MM.1S (cell line): ENCODE measurements around the gene SCGB3A2.

ENCODE experiments used
- DNase-seq: peaks from one replicate; pipeline ENCODE4 v3.0.0-alpha.2; 2015
- H2AFZ ChIP-seq: fragments of 300-600 bp; sonication (generic); 2 replicates; pipeline ENCODE4 v1.6.0; 2016; ENCODE audit warnings: antibody characterized with exemption, low read length
- H3F3A ChIP-seq: fragments of 300-600 bp; sonication (generic); 2 replicates; pipeline ENCODE4 v1.6.1; 2016; ENCODE audit warnings: mild to moderate bottlenecking, antibody characterized with exemption, low read length, moderate library complexity, mixed read lengths; ENCODE audit not compliant: insufficient read depth
- H3K27ac ChIP-seq: fragments of 300-600 bp; sonication (generic); 2 replicates; pipeline ENCODE4 v1.5.1; 2016; ENCODE audit warnings: mild to moderate bottlenecking, low read length
- H3K27me3 ChIP-seq: fragments of 300-600 bp; sonication (generic); replicated peaks from 2 replicates; pipeline ENCODE4 v1.6.0; 2016; ENCODE audit warnings: low read length; ENCODE audit not compliant: insufficient read depth
- H3K36me3 ChIP-seq: fragments of 300-600 bp; sonication (generic); replicated peaks from 2 replicates; pipeline ENCODE4 v1.6.1; 2016; ENCODE audit warnings: mild to moderate bottlenecking, low read length, mixed read lengths; ENCODE audit not compliant: insufficient read depth
- H3K4me1 ChIP-seq: fragments of 300-600 bp; sonication (generic); 2 replicates; pipeline ENCODE4 v1.6.1; 2016; ENCODE audit warnings: low read length, mixed read lengths
- H3K4me2 ChIP-seq: fragments of 300-600 bp; sonication (generic); 2 replicates; pipeline ENCODE4 v1.6.0; 2016; ENCODE audit warnings: low read depth, low read length
- H3K4me3 ChIP-seq: fragments of 300-600 bp; sonication (generic); 2 replicates; pipeline ENCODE4 v1.5.1; 2016; ENCODE audit warnings: low read length, mixed read lengths
- H3K79me2 ChIP-seq: fragments of 300-600 bp; sonication (generic); 2 replicates; pipeline ENCODE4 v1.6.1; 2016; ENCODE audit warnings: mixed run types, low read length, mixed read lengths
- H3K9ac ChIP-seq: fragments of 300-600 bp; sonication (generic); 2 replicates; pipeline ENCODE4 v1.6.1; 2016; ENCODE audit warnings: low read length, mixed read lengths
- H3K9me2 ChIP-seq: fragments of 300-600 bp; sonication (generic); replicated peaks from 2 replicates; pipeline ENCODE4 v1.6.1; 2016; ENCODE audit warnings: mild to moderate bottlenecking, low read length, mixed read lengths; ENCODE audit not compliant: insufficient read depth
- H3K9me3 ChIP-seq: fragments of 300-600 bp; sonication (generic); replicated peaks from 2 replicates; pipeline ENCODE4 v1.6.1; 2016; ENCODE audit warnings: mild to moderate bottlenecking, low read length, mixed read lengths; ENCODE audit not compliant: insufficient read depth
- H4K20me1 ChIP-seq: fragments of 300-600 bp; sonication (generic); 2 replicates; pipeline ENCODE4 v1.6.1; 2016; ENCODE audit warnings: mild to moderate bottlenecking, low read length, moderate library complexity, mixed read lengths; ENCODE audit not compliant: insufficient read depth
- EZH2 ChIP-seq: fragments of 300-600 bp; sonication (generic); optimal IDR thresholded peaks from 2 replicates; pipeline ENCODE3; 2017; ENCODE audit warnings: low read depth, mild to moderate bottlenecking, antibody characterized with exemption, low read length, mixed read lengths
- EZH2phosphoT487 ChIP-seq: fragments of 300-600 bp; sonication (generic); IDR thresholded peaks from 2 replicates; pipeline ENCODE4 v1.6.1; 2018; ENCODE audit warnings: antibody characterized with exemption, low read length
- TF ChIP-seq, protein P1 (sequence below): fragments of 300-600 bp; sonication (generic); IDR thresholded peaks from 2 replicates; pipeline ENCODE4 v1.5.1; 2016; ENCODE audit warnings: antibody characterized with exemption, low read length, mixed read lengths

SCGB3A2 gene

DNA sequence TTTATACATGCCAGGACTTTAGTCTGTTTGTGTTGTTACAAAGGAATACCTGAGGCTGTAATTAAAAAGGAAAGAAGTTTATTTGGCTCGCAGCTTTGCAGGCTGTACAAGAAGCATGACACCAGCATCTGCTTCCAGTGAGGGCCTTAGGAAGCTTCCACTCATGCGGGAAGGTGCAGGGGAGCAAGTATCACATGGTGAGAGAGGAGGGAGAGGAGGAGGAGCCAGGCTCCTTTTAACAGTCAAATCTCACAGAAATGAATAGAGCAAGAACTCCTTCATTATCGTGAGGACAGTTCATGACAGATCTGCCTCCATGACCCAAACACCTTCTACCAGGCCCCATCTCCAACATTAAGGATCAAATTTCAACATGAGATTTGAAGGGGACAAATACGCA lies 46.5 kb downstream of the SCGB3A2 start:
- no peaks in the 10 kb centered on the region for H3K36me3 ChIP-seq
- no peaks in the 10 kb centered on the region for H3K9me3 ChIP-seq
- no peaks in the 10 kb centered on the region for H4K20me1 ChIP-seq
- no peaks in the 10 kb centered on the region for H3K4me1 ChIP-seq
- H3K4me2 ChIP-seq: no peak overlapping the region
- no peak for DNase-seq
- no peaks in the 10 kb centered on the region for H3K79me2 ChIP-seq
- H3K9ac ChIP-seq: no peak overlapping the region
- no peaks in the 10 kb centered on the region for H3K27me3 ChIP-seq
- H2AFZ ChIP-seq: no peak overlapping the region
- no peaks in the 10 kb centered on the region for H3F3A ChIP-seq
- TF ChIP-seq, protein P1, sequence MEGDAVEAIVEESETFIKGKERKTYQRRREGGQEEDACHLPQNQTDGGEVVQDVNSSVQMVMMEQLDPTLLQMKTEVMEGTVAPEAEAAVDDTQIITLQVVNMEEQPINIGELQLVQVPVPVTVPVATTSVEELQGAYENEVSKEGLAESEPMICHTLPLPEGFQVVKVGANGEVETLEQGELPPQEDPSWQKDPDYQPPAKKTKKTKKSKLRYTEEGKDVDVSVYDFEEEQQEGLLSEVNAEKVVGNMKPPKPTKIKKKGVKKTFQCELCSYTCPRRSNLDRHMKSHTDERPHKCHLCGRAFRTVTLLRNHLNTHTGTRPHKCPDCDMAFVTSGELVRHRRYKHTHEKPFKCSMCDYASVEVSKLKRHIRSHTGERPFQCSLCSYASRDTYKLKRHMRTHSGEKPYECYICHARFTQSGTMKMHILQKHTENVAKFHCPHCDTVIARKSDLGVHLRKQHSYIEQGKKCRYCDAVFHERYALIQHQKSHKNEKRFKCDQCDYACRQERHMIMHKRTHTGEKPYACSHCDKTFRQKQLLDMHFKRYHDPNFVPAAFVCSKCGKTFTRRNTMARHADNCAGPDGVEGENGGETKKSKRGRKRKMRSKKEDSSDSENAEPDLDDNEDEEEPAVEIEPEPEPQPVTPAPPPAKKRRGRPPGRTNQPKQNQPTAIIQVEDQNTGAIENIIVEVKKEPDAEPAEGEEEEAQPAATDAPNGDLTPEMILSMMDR: no peak
- TF ChIP-seq EZH2 (no peak), EZH2phosphoT487 (no peak)
- no peak overlapping the region for H3K27ac ChIP-seq
- no peak overlapping the region for H3K4me3 ChIP-seq
- H3K9me2 ChIP-seq: no peaks in the 10 kb centered on the region

DNA sequence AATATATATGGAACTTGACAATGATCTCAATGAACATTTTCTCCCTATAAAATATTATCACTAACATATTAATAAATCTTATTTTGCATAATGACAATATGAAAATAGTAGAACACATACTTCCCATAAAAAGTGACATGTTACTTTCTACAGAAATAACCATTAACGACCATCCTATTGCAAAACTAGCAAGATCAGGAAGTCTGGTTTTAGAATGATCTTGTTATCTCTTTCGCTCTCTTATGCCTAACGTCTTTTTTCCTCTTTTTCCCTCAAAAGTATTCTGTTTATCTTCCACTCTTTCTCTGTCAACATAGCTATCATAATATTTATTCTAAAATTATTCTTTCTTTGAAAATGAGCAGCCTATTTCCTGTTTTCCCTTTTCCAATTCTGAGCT lies 49.4 kb downstream of the SCGB3A2 start:
- no peaks in the 10 kb centered on the region for H4K20me1 ChIP-seq
- no peaks in the 10 kb centered on the region for H3F3A ChIP-seq
- no peak overlapping the region for H3K9ac ChIP-seq
- H3K27me3 ChIP-seq: no peaks in the 10 kb centered on the region
- no peaks in the 10 kb centered on the region for H3K9me3 ChIP-seq
- no peak overlapping the region for H2AFZ ChIP-seq
- no peaks in the 10 kb centered on the region for H3K4me1 ChIP-seq
- DNase-seq: no peak
- no peak overlapping the region for H3K4me3 ChIP-seq
- H3K36me3 ChIP-seq: no peaks in the 10 kb centered on the region
- H3K9me2 ChIP-seq: no peaks in the 10 kb centered on the region
- no peak overlapping the region for H3K27ac ChIP-seq
- H3K4me2 ChIP-seq: no peak overlapping the region
- no peaks in the 10 kb centered on the region for H3K79me2 ChIP-seq
- TF ChIP-seq, protein P1: no peak
- TF ChIP-seq EZH2phosphoT487 (no peak), EZH2 (no peak)

DNA sequence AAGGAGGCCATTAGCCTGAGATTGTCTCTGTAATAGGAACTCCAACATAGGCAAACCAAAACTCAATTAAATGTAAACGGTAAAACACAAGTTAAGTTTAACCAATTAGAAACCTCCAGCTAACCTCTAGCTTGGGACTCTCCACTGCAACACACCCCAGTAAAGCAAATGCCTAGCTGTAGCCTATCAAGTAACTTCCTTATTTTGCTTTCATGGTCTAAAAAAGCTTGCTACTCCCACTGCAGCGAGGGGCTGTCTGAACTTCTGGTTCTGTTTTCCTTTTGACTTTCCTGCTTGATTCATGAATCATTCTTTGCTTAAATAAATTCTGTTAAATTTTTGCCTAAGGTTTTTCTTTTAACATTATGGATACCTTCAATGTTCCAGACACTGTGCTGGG lies 52.3 kb downstream of the SCGB3A2 start:
- H3K27ac ChIP-seq: no peak overlapping the region
- no peaks in the 10 kb centered on the region for H3K4me1 ChIP-seq
- H3K4me2 ChIP-seq: no peak overlapping the region
- H3K4me3 ChIP-seq: no peak overlapping the region
- no peak for DNase-seq
- H3K9me2 ChIP-seq: no peaks in the 10 kb centered on the region
- no peaks in the 10 kb centered on the region for H3K9me3 ChIP-seq
- no peaks in the 10 kb centered on the region for H3K27me3 ChIP-seq
- TF ChIP-seq EZH2phosphoT487 (no peak), EZH2 (no peak)
- TF ChIP-seq, protein P1: no peak
- H3F3A ChIP-seq: no peaks in the 10 kb centered on the region
- H4K20me1 ChIP-seq: no peaks in the 10 kb centered on the region
- no peaks in the 10 kb centered on the region for H3K36me3 ChIP-seq
- H3K79me2 ChIP-seq: no peaks in the 10 kb centered on the region
- H2AFZ ChIP-seq: no peak overlapping the region
- no peak overlapping the region for H3K9ac ChIP-seq
